ENCODE data around the gene L3HYPDH.
A peak's percentile ranks its signal among the peaks of the same experiment; 100 is the strongest.

Gene L3HYPDH

GRCh38 chr14:59475709-59476108 lies 8.5 kb downstream of the L3HYPDH start:
- Histone ChIP-seq H3K36me3 (ENCODE audit: control insufficient read depth, low read length) (peaks cover 52% of the 10 kb centered on the region), H3K4me1 (ENCODE audit: control insufficient read depth, low read length) (peaks cover 5% of the 10 kb centered on the region), H3K4me3 (ENCODE audit: low read length) (no peak overlapping the region), H4K20me1 (ENCODE audit: control insufficient read depth, insufficient read depth, low read depth, low read length) (0 out of 2 replicates have a peak, but pooled peaks cover 3% of the 10 kb centered on the region), H3K9me3 (ENCODE audit: control insufficient read depth, insufficient read depth, low read length) (no peaks in the 10 kb centered on the region), H3K9me2 (replicated peaks; ENCODE audit: control insufficient read depth, low read length) (no peaks in the 10 kb centered on the region), H3K27me3 (ENCODE audit: control insufficient read depth, low read length) (no peaks in the 10 kb centered on the region), H3F3A (ENCODE audit: control insufficient read depth, insufficient read depth) (no peaks in the 10 kb centered on the region), H3K27ac (ENCODE audit: low read depth, low read length) (no peak overlapping the region), H3K79me2 (ENCODE audit: control insufficient read depth, low read length) (peaks cover 3% of the 10 kb centered on the region; the same call in 1 of the 2 replicates), H3K4me2 (ENCODE audit: low read length) (no peak overlapping the region)
- TF ChIP-seq EZH2phosphoT487 (IDR thresholded peaks at IDR 0.05; ENCODE audit: borderline replicate concordance, low read length) (no peak), CTCF (IDR thresholded peaks at IDR 0.05; ENCODE audit: low read depth, low read length, poor library complexity, severe bottlenecking) (no peak)

GRCh38 chr14:59474172-59474571 lies 10.0 kb downstream of the L3HYPDH start:
- H3F3A ChIP-seq (ENCODE audit: control insufficient read depth, insufficient read depth) = no peaks in the 10 kb centered on the region
- no peak overlapping the region for H3K27ac ChIP-seq (ENCODE audit: low read depth, low read length)
- no peak overlapping the region for H3K4me2 ChIP-seq (ENCODE audit: low read length)
- TF ChIP-seq EZH2phosphoT487 (IDR thresholded peaks at IDR 0.05; ENCODE audit: borderline replicate concordance, low read length) = no peak
- no peak for TF ChIP-seq CTCF (IDR thresholded peaks at IDR 0.05; ENCODE audit: low read depth, low read length, poor library complexity, severe bottlenecking)
- no peak overlapping the region for H3K4me3 ChIP-seq (ENCODE audit: low read length)
- no peaks in the 10 kb centered on the region for H3K9me3 ChIP-seq (ENCODE audit: control insufficient read depth, insufficient read depth, low read length)
- H3K4me1 ChIP-seq (ENCODE audit: control insufficient read depth, low read length) = no peaks in the 10 kb centered on the region
- peaks cover 53% of the 10 kb centered on the region for H3K36me3 ChIP-seq (ENCODE audit: control insufficient read depth, low read length)
- H3K9me2 ChIP-seq (replicated peaks; ENCODE audit: control insufficient read depth, low read length) = no peaks in the 10 kb centered on the region
- H4K20me1 ChIP-seq (ENCODE audit: control insufficient read depth, insufficient read depth, low read depth, low read length) = 0 out of 2 replicates have a peak, but pooled peaks cover 3% of the 10 kb centered on the region
- H3K27me3 ChIP-seq (ENCODE audit: control insufficient read depth, low read length) = no peaks in the 10 kb centered on the region
- H3K79me2 ChIP-seq (ENCODE audit: control insufficient read depth, low read length) = no peaks in the 10 kb centered on the region

GRCh38 chr14:59465316-59466135 lies 18.7 kb downstream of the L3HYPDH start, which contains the start of gene GPR135:
Gene GPR135, minus strand, starts transcription at chr14:59465380. Its CDS starts 154 bp downstream, at chr14:59465226.
- Histone ChIP-seq H4K20me1 (ENCODE audit: control insufficient read depth, insufficient read depth, low read depth, low read length) (no peaks in the 10 kb centered on the region), H3K9me3 (ENCODE audit: control insufficient read depth, insufficient read depth, low read length) (no peaks in the 10 kb centered on the region), H3K4me2 (ENCODE audit: low read length) (peak within 1 kb of the TSS; percentile 98), H3K27ac (ENCODE audit: low read depth, low read length) (no peak within 1 kb of the TSS), H3K36me3 (ENCODE audit: control insufficient read depth, low read length) (peaks cover 5% of the 10 kb centered on the region; the same call in 1 of the 2 replicates), H3K79me2 (ENCODE audit: control insufficient read depth, low read length) (no peaks in the 10 kb centered on the region), H3K9me2 (replicated peaks; ENCODE audit: control insufficient read depth, low read length) (no peaks in the 10 kb centered on the region), H3F3A (ENCODE audit: control insufficient read depth, insufficient read depth) (peaks cover 8% of the 10 kb centered on the region), H3K4me1 (ENCODE audit: control insufficient read depth, low read length) (peaks cover 13% of the 10 kb centered on the region), H3K4me3 (ENCODE audit: low read length) (peak within 1 kb of the TSS; percentile 85), H3K27me3 (ENCODE audit: control insufficient read depth, low read length) (no peaks in the 10 kb centered on the region)
- TF ChIP-seq CTCF (IDR thresholded peaks at IDR 0.05; ENCODE audit: low read depth, low read length, poor library complexity, severe bottlenecking) (no peak), EZH2phosphoT487 (IDR thresholded peaks at IDR 0.05; ENCODE audit: borderline replicate concordance, low read length) (no peak)
